ENCODE data around the gene ANGPTL2.

GRCh38 chr9:127119320-127119709 is 3.1 kb downstream of the ANGPTL2 start:
- TF ChIP-seq POLR2A (IDR thresholded peaks at IDR 0.05): no peak
- TF ChIP-seq, protein P1, sequence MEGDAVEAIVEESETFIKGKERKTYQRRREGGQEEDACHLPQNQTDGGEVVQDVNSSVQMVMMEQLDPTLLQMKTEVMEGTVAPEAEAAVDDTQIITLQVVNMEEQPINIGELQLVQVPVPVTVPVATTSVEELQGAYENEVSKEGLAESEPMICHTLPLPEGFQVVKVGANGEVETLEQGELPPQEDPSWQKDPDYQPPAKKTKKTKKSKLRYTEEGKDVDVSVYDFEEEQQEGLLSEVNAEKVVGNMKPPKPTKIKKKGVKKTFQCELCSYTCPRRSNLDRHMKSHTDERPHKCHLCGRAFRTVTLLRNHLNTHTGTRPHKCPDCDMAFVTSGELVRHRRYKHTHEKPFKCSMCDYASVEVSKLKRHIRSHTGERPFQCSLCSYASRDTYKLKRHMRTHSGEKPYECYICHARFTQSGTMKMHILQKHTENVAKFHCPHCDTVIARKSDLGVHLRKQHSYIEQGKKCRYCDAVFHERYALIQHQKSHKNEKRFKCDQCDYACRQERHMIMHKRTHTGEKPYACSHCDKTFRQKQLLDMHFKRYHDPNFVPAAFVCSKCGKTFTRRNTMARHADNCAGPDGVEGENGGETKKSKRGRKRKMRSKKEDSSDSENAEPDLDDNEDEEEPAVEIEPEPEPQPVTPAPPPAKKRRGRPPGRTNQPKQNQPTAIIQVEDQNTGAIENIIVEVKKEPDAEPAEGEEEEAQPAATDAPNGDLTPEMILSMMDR (IDR thresholded peaks at IDR 0.05): no peak
